Osteoblast (primary cell): ENCODE measurements around the gene HOXB13. TPM values are rescaled to one million over a fixed set of nuclear protein-coding genes. Genes with fewer than 3 reads are reported as not detected.

Experiments
- DNase-seq: peaks from one replicate; pipeline ENCODE4 v3.0.0; 2011; ENCODE audit warnings: low spot score, mixed read lengths; ENCODE audit not compliant: insufficient read length; ENCODE audit errors: missing footprints
- H2AFZ ChIP-seq: 2 replicates; pipeline ENCODE4 v1.6.0; 2011; ENCODE audit warnings: mild to moderate bottlenecking, low read length
- H3K27ac ChIP-seq: 2 replicates; pipeline ENCODE4 v1.5.1; 2011; ENCODE audit warnings: mild to moderate bottlenecking, low read depth, low read length, moderate library complexity
- H3K27me3 ChIP-seq: 2 replicates; pipeline ENCODE4 v1.6.0; 2012; ENCODE audit warnings: mild to moderate bottlenecking, control low read depth, inconsistent platforms, low read length, moderate library complexity; ENCODE audit not compliant: insufficient read depth
- H3K36me3 ChIP-seq: 2 replicates; pipeline ENCODE4 v1.5.1; 2011; ENCODE audit warnings: mild to moderate bottlenecking, low read length, control low read depth, moderate library complexity; ENCODE audit not compliant: insufficient read depth
- H3K4me1 ChIP-seq: 2 replicates; pipeline ENCODE4 v1.5.1; 2011; ENCODE audit warnings: mild to moderate bottlenecking, low read length, control low read depth, moderate library complexity; ENCODE audit not compliant: insufficient read depth
- H3K4me2 ChIP-seq: 2 replicates; pipeline ENCODE4 v1.6.0; 2011; ENCODE audit warnings: mild to moderate bottlenecking, low read length; ENCODE audit not compliant: insufficient read depth
- H3K4me3 ChIP-seq: fragments of 200-600 bp; sonication (generic); 3 replicates; pipeline ENCODE4 v1.5.1; 2012; ENCODE audit warnings: mild to moderate bottlenecking, low read length, inconsistent platforms; ENCODE audit not compliant: insufficient read depth
- H3K79me2 ChIP-seq: 2 replicates; pipeline ENCODE4 v1.6.0; 2012; ENCODE audit warnings: mild to moderate bottlenecking, low read length, control low read depth, inconsistent platforms; ENCODE audit not compliant: insufficient read depth
- H3K9me3 ChIP-seq: 2 replicates; pipeline ENCODE4 v1.5.1; 2011; ENCODE audit warnings: low read depth, low read length, control low read depth
- H4K20me1 ChIP-seq: 2 replicates; pipeline ENCODE4 v1.6.0; 2012; ENCODE audit warnings: mild to moderate bottlenecking, low read length, control low read depth; ENCODE audit not compliant: insufficient read depth
- CTCF ChIP-seq: IDR thresholded peaks from 2 replicates; pipeline ENCODE4 v1.5.1; 2011; ENCODE audit warnings: mild to moderate bottlenecking, low read depth, low read length, moderate library complexity; ENCODE audit errors: extremely low read depth
- total RNA-seq: library from RNA; depleted of rRNA; stranded (reverse); fragments of >200 nt; gene quantifications from 2 replicates; pipeline ENCODE4 v1.2.3, GENCODE V29; 2012

HOXB13 gene
- total RNA-seq, 1 donor = not detected

DNA sequence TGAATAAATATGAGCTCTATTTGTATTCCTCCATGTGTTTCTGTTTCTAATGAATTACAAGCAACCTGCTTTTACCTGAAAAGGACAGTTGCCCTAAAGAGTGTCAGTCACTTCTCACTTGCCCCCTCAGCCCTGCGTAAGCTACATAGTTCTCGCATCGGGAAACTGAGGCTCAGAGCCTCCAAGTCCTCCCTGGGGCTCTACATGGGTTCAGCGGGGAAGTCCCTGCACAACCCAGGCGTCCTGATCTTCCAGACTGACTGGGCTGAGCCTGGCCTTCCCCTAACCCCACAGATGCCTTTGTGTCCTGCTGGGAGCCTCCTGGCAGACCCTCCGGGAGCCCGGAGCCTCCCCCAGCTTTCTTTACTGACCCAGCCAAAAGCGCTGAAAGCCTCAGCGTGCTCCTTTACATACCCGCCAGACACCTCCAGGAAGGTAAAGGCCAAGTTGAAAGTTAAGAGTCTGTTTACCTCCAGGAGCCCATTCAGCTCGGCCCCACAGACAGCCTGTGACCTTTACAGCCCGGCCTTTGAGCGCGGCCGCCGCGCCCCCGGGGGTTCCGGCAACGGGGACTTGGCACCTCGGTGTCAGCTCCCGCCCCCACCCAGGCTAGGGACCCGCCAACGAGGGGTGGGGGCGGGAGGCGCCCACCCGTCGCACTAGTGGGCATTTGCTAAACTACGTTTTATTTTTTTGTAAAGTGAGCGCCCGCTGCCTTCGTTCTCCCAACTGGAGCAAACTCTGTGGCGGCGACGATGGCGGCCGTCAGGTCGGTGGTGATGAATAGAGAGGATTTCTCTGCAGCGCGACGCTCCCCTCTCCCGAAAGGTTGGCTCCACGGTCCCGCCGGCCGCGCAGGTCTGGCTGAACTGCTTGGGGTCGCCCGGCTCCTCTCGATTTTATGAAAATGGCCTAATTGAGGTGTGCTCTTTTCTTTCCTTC is 4.4 kb upstream of the HOXB13 start:
- H3K4me2 ChIP-seq = no peak overlapping the region
- DNase-seq = no peak

DNA sequence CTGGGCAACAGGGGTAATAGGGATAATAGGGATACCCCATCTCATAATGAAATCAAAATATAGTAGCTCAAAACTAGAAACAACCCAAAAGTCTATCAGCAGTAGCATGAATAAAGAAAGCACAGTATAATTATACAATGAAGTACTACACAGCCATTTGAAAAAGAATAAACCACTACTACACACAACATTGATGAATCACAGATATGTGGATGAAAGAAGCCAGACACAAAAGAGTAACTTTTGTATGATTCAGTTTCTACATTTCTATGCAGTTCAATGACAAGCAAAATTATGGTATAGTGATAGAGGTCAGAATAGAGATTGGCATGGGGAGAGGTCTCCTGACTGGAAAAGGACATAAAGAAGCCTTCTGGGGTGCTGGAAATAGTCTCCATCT is 2.8 kb upstream of the HOXB13 start:
- TF ChIP-seq CTCF = no peak
- peaks cover 99% of the 10 kb centered on the region for H3K27me3 ChIP-seq
- H3K4me2 ChIP-seq = no peak overlapping the region
- H3K4me1 ChIP-seq = no peaks in the 10 kb centered on the region
- no peaks in the 10 kb centered on the region for H3K9me3 ChIP-seq
- no peak overlapping the region for H3K27ac ChIP-seq
- no peak overlapping the region for H3K4me3 ChIP-seq
- no peak overlapping the region for H2AFZ ChIP-seq
- H3K79me2 ChIP-seq = no peaks in the 10 kb centered on the region
- H4K20me1 ChIP-seq = peaks cover 3% of the 10 kb centered on the region
- no peaks in the 10 kb centered on the region for H3K36me3 ChIP-seq
- DNase-seq = no peak

More for the DNA sequence above, 4.4 kb upstream of the HOXB13 start:
- Histone ChIP-seq H3K36me3 (no peaks in the 10 kb centered on the region), H3K79me2 (no peaks in the 10 kb centered on the region), H3K9me3 (no peaks in the 10 kb centered on the region), H4K20me1 (peaks cover under 1% of the 10 kb centered on the region), H2AFZ (no peak overlapping the region), H3K27ac (no peak overlapping the region), H3K4me1 (no peaks in the 10 kb centered on the region), H3K4me3 (no peak overlapping the region), H3K27me3 (peaks cover 93% of the 10 kb centered on the region)
- TF ChIP-seq CTCF = no peak

DNA sequence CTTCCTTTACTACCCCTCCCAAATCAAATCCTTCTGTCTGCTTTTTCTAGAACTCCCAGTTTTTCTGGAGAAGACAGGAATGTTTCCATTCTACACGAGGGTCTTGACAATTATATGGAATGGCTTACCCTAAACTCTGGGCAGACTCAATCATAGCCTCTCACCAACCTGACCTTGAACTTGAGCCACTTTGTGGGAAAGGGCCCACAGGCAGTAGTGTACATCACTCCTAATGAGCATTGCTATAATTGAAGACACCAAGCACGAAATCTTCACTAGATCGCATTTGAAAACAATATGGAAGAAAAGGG is 1.6 kb upstream of the HOXB13 start:
- Histone ChIP-seq H3K4me1 (peaks cover under 1% of the 10 kb centered on the region), H3K27ac (no peak overlapping the region), H3K27me3 (peaks cover 99% of the 10 kb centered on the region), H3K36me3 (no peaks in the 10 kb centered on the region), H3K4me2 (no peak overlapping the region), H3K9me3 (no peaks in the 10 kb centered on the region), H3K4me3 (no peak overlapping the region), H3K79me2 (no peaks in the 10 kb centered on the region), H4K20me1 (peaks cover 3% of the 10 kb centered on the region), H2AFZ (no peak overlapping the region)
- no peak for TF ChIP-seq CTCF
- DNase-seq = no peak

DNA sequence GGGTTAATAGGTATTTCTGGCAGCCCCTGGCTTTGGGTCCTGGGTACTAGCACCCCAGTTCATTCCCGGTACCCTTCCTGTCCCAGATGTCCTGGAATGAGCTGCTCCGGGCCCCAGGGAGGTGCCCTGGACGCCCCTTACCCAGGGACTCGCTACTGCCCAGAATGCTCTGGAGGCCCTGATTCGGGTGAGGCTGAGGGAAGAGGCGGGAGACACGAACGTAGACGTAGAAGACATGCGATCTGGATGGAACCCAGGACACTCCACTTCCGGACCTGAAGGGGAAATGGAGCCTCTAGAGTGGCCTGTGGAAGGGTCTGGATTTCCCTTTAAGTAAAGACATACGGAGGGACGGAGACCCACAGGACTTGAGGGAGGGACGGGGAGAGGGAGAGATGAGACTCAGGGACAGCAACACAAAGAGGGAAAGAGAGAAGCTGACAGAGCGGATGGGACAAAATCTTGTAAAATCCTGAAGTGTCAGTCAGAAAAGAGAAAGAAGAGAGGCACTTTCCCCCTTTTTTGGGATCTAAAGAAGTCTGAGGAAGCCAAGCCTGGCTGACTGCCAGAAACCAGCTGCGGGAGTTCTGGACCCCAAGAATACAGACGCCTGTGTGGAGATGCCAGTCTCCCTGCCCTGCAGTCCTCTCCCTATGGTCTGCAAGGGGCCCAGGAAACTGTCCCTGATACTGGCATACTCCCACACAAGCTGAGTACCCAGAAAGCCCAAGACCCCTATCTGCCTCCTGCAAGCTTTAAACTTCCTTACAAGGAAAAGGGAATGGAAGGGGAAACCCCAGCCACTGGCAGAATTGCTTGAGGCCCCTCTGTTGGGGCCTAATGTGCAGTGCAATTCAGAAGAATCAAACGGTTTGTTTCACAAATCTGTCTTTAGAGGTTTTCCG is 1.0 kb upstream of the HOXB13 start:
- Histone ChIP-seq H2AFZ (no peak overlapping the region), H3K4me1 (peaks cover 5% of the 10 kb centered on the region), H3K27me3 (peaks cover 99% of the 10 kb centered on the region), H4K20me1 (peaks cover 3% of the 10 kb centered on the region), H3K4me2 (no peak overlapping the region), H3K4me3 (no peak overlapping the region), H3K36me3 (no peaks in the 10 kb centered on the region), H3K79me2 (no peaks in the 10 kb centered on the region), H3K9me3 (no peaks in the 10 kb centered on the region), H3K27ac (no peak overlapping the region)
- no peak for DNase-seq
- no peak for TF ChIP-seq CTCF
